ENCODE measurements around the gene SDF2L1. TPM values are rescaled to one million over a fixed set of nuclear protein-coding genes. Genes with fewer than 3 reads are reported as not detected.

Gene SDF2L1
- total and polyA plus RNA-seq, 2 of the 13 experiments (the other 11 are each of a cell fraction or from before 2014, with no cell fraction given), result 18.0 to 57.4 TPM

- Histone ChIP-seq H3K9ac (ENCODE audit: insufficient read depth, low read depth, low read length) (no peak overlapping the region), H3K4me2 (ENCODE audit: low read depth, low read length) (no peak overlapping the region), H3K79me2 (ENCODE audit: insufficient read depth, low read length) (peaks cover 10% of the 10 kb centered on the region), H4K20me1 (ENCODE audit: insufficient read depth, low read length) (no peaks in the 10 kb centered on the region), H3K4me1 (ENCODE audit: insufficient read depth, low read length) (peaks cover 34% of the 10 kb centered on the region), H3K27me3 (ENCODE audit: control insufficient read depth in 1 of 2, insufficient read depth in 2 of 2, low read length in 2 of 2) (no peaks in the 10 kb centered on the region; a peak in 1 of 5 replicates), H3K9me3 (ENCODE audit: low read length) (no peaks in the 10 kb centered on the region), H3K4me3 (replicated peaks in 1 of 3; ENCODE audit: insufficient read depth in 1 of 3, low read depth in 2 of 3, low read length in 3 of 3) (no peak overlapping the region), H2AFZ (ENCODE audit: low read length) (no peak overlapping the region), H3K36me3 (replicated peaks in 1 of 2; ENCODE audit: control insufficient read depth in 1 of 2, insufficient read depth in 2 of 2, low read length in 2 of 2) (peaks cover 0 to 18% of the 10 kb centered on the region in 2 experiments; a peak in 3 of 5 replicates), H3K27ac (ENCODE audit: extremely low read length, insufficient read depth, low read length) (no peak overlapping the region)
- ChIA-PET CTCF (ENCODE audit: low intra/inter-chr PET ratio, low total read pairs) (interaction anchor here (0.7 to 2.1 kb wide), 3 partner anchors 21 to 53 kb away, joined by 3 to 7 read pairs (median 5); no protein-coding TSS in a partner anchor), POLR2A (interaction anchor here (1.0 to 1.4 kb wide), 3 partner anchors 14 to 20 kb away, joined by 4 to 6 read pairs (median 5); partner anchors contain the start of genes CCDC116 and PPIL2)
- intact Hi-C loops (cut with micrococcal nuclease; ENCODE audit: unreplicated experiment), result no loop called here
- no TSS peak for BruUV-seq (replicated peaks)
- ATAC-seq, result peak; percentile 8; the same call in 1 of the 3 replicates
- peak; percentile 71 for DNase-seq (ENCODE audit: low spot score)
- 59% methylated on average over 14 of the region's 14 CpGs for WGBS (ENCODE audit: low lambda C conversion rate)
- in situ Hi-C loops (cut with HindIII; ENCODE audit: extremely low pct_ligation_motif_present, low pct_unique_long_range_greater_than_20kb), result no loop called here
- FAIRE-seq, result peak; percentile 95
- no peak for TF ChIP-seq ZNF382 (CRISPR knock-in tag; IDR thresholded peaks at IDR 0.05; ENCODE audit: borderline replicate concordance)
- peak; percentile 21; the same call in 1 of the 2 replicates for TF ChIP-seq HOXD1 (CRISPR knock-in tag; IDR thresholded peaks at IDR 0.05)
- TF ChIP-seq POLR2AphosphoS5 (IDR thresholded peaks at IDR 0.05; ENCODE audit: low read depth, low read length), result no peak
- TF ChIP-seq ZNF263 (CRISPR knock-in tag; IDR thresholded peaks at IDR 0.05), result 0 out of 2 replicates have a peak, but pooled peaks have one; percentile 14
- no peak for TF ChIP-seq KDM3A (CRISPR knock-in tag; IDR thresholded peaks at IDR 0.05; ENCODE audit: low read depth)
- TF ChIP-seq, protein P1, sequence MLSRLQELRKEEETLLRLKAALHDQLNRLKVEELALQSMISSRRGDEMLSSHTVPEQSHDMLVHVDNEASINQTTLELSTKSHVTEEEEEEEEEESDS (CRISPR knock-in tag; IDR thresholded peaks at IDR 0.05; ENCODE audit: borderline replicate concordance), result no peak
- 0 out of 2 replicates have a peak, but pooled peaks have one; percentile 27 for TF ChIP-seq ZFP37 (CRISPR knock-in tag; IDR thresholded peaks at IDR 0.05; ENCODE audit: borderline replicate concordance)
- TF ChIP-seq HHEX (CRISPR knock-in tag; IDR thresholded peaks at IDR 0.05), result no peak
- TF ChIP-seq ZNF225 (CRISPR knock-in tag; IDR thresholded peaks at IDR 0.05), result no peak
- no peak for TF ChIP-seq ZNF253 (CRISPR knock-in tag; IDR thresholded peaks at IDR 0.05; ENCODE audit: borderline replicate concordance)
- no peak for TF ChIP-seq MYNN (CRISPR knock-in tag; IDR thresholded peaks at IDR 0.05; ENCODE audit: low read depth)
- TF ChIP-seq, protein P2, sequence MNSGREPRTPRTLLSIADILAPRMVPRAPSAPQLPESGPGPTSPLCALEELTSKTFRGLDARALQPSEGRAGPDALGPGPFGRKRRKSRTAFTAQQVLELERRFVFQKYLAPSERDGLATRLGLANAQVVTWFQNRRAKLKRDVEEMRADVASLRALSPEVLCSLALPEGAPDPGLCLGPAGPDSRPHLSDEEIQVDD (CRISPR knock-in tag; IDR thresholded peaks at IDR 0.05; ENCODE audit: borderline replicate concordance), result no peak
- no peak for TF ChIP-seq NR1H2 (CRISPR knock-in tag; IDR thresholded peaks at IDR 0.05; ENCODE audit: borderline replicate concordance, low read depth)
- TF ChIP-seq ZZZ3 (CRISPR knock-in tag; IDR thresholded peaks at IDR 0.05; ENCODE audit: borderline replicate concordance), result no peak
- no peak for TF ChIP-seq HNRNPLL (IDR thresholded peaks at IDR 0.05; ENCODE audit: low read depth, low read length, poor library complexity, severe bottlenecking)
- TF ChIP-seq ZNF75D (CRISPR knock-in tag; IDR thresholded peaks at IDR 0.05; ENCODE audit: borderline replicate concordance), result no peak
- TF ChIP-seq MBNL3 (CRISPR knock-in tag; conservative IDR thresholded peaks at IDR 0.05), result no peak
- no peak for TF ChIP-seq BRF2 (CRISPR knock-in tag; IDR thresholded peaks at IDR 0.05)
- TF ChIP-seq KMT2B (CRISPR knock-in tag; IDR thresholded peaks at IDR 0.05), result no peak
- TF ChIP-seq ATRX (CRISPR knock-in tag; IDR thresholded peaks at IDR 0.05; ENCODE audit: borderline replicate concordance), result no peak
- TF ChIP-seq DBP (CRISPR knock-in tag; IDR thresholded peaks at IDR 0.05; ENCODE audit: not compliant biosample characterization), result no peak
Observed at GRCh38 chr22:21646608-21647590, 4.8 kb downstream of the SDF2L1 start.
